NCI-H1436 (cell line): ENCODE measurements around the gene ELMOD1.
"Not testable (repeated sequence)": the region's sequence is repeated elsewhere in the genome, so short reads cannot be mapped to it uniquely, and the experiment has no call there.

ENCODE experiments used
- DNase-seq: peaks from one replicate; lab custom pipeline; 2025; lab: John Stamatoyannopoulos, UW

ELMOD1 gene

GRCh38 chr11:107590460-107591377 lies at the start of gene ELMOD1:
Gene ELMOD1, plus strand, starts transcription at chr11:107591147. Its CDS starts 27,043 bp downstream, at chr11:107618190.
- DNase-seq, result no peak

- DNase-seq, result no peak
These were observed 45.8 kb upstream of the ELMOD1 start for GRCh38 chr11:107545101-107545514.

GRCh38 chr11:107547961-107548360 lies 43.0 kb upstream of the ELMOD1 start:
- DNase-seq, result no peak

- peak; percentile 23 for DNase-seq
These were observed 41.5 kb upstream of the ELMOD1 start for GRCh38 chr11:107549253-107549953.

GRCh38 chr11:107549954-107550285 lies 41.0 kb upstream of the ELMOD1 start:
- DNase-seq, result no peak

GRCh38 chr11:107550304-107550703 lies 40.6 kb upstream of the ELMOD1 start:
- no peak for DNase-seq

- DNase-seq, result no peak
These were observed 29.3 kb upstream of the ELMOD1 start for GRCh38 chr11:107561688-107562087.

GRCh38 chr11:107562647-107563208 lies 28.2 kb upstream of the ELMOD1 start:
- DNase-seq, result no peak

GRCh38 chr11:107563702-107564101 lies 27.2 kb upstream of the ELMOD1 start:
- peak; percentile 13 for DNase-seq

GRCh38 chr11:107564877-107565218 lies 26.1 kb upstream of the ELMOD1 start:
- DNase-seq, result no peak

GRCh38 chr11:107565219-107565937 lies 25.6 kb upstream of the ELMOD1 start, which contains the start of gene ALKBH8:
Gene ALKBH8, minus strand, starts transcription at chr11:107565735. Its CDS starts 4,842 bp downstream, at chr11:107560893.
- peak; percentile 39 for DNase-seq

- DNase-seq, result not testable (repeated sequence)
These were observed 24.9 kb upstream of the ELMOD1 start for GRCh38 chr11:107565955-107566501.

GRCh38 chr11:107566569-107566968 lies 24.4 kb upstream of the ELMOD1 start:
- DNase-seq, result no peak

- DNase-seq, result no peak
These were observed 23.1 kb upstream of the ELMOD1 start for GRCh38 chr11:107567739-107568335.

GRCh38 chr11:107570015-107570414 lies 20.9 kb upstream of the ELMOD1 start:
- no peak for DNase-seq

GRCh38 chr11:107573438-107573837 lies 17.5 kb upstream of the ELMOD1 start:
- no peak for DNase-seq

GRCh38 chr11:107576497-107577345 lies 14.2 kb upstream of the ELMOD1 start:
- DNase-seq, result not testable (repeated sequence)

GRCh38 chr11:107577346-107577711 lies 13.6 kb upstream of the ELMOD1 start:
- no peak for DNase-seq

- DNase-seq, result not testable (repeated sequence)
These were observed 11.8 kb upstream of the ELMOD1 start for GRCh38 chr11:107579169-107579568.

GRCh38 chr11:107581147-107581546 lies 9.8 kb upstream of the ELMOD1 start:
- no peak for DNase-seq
